ENCODE measurements around the gene EHD1.

DNA sequence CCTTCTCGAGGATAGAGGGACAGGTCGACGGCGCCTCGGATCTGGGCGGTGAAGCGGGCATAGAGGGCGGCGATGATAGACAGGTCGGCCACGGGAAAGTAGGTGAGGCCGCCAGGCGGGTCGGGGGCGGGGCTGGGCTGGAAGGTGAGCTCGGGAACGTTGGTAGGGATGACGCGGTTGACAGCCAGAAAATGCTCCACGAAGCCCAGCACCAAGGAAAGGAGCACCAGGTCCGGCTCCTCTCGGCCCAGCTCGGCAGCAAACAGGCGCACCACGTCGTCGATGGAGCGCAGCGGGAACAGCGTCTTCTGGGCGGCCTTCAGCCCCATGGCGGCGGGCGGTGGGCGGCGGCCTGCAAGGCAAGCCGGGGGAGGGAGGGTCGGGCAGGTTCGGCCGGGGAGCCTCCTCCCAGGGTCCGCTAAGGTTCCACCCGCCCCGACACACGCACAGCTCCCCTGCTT, 68.6 kb downstream of the EHD1 start:
- TF ChIP-seq, protein P1, sequence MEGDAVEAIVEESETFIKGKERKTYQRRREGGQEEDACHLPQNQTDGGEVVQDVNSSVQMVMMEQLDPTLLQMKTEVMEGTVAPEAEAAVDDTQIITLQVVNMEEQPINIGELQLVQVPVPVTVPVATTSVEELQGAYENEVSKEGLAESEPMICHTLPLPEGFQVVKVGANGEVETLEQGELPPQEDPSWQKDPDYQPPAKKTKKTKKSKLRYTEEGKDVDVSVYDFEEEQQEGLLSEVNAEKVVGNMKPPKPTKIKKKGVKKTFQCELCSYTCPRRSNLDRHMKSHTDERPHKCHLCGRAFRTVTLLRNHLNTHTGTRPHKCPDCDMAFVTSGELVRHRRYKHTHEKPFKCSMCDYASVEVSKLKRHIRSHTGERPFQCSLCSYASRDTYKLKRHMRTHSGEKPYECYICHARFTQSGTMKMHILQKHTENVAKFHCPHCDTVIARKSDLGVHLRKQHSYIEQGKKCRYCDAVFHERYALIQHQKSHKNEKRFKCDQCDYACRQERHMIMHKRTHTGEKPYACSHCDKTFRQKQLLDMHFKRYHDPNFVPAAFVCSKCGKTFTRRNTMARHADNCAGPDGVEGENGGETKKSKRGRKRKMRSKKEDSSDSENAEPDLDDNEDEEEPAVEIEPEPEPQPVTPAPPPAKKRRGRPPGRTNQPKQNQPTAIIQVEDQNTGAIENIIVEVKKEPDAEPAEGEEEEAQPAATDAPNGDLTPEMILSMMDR (IDR thresholded peaks at IDR 0.05): no peak
- no peak for TF ChIP-seq POLR2A (IDR thresholded peaks at IDR 0.05)

All from upper lobe of left lung (tissue), 4 donors.